ENCODE data around the gene TFCP2L1.

Gene TFCP2L1

DNA sequence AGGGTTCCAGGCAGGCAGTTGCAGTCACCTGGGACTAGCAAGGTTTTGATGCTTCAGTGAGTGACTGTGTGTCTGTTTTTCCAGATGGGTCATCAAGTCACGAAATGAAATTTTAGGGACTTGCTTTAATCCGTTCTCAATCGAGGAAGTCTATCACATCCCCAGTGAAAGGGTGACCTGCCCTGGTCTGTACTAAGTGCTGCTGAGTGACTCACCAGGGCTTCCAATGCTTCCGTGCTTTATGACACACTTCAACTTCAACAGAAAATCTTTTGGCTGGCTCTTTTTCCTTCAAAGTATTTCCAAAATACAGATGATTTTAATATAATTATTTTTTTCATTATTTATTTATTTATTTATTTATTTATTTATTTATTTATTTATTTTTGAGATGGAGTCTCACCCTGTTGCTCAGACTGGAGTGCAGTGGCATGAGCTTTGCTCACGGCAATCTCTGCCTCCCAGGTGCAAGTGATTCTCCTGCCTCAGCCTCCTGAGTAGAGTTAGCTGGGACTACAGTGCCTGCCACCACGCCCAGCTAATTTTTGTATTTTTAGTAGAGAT, 18.4 kb downstream of the TFCP2L1 start:
- DNase-seq (ENCODE audit: low read depth), result no peak

GRCh38 chr2:121263996-121264715, 20.8 kb downstream of the TFCP2L1 start:
- no peak for DNase-seq (ENCODE audit: low read depth)

DNA sequence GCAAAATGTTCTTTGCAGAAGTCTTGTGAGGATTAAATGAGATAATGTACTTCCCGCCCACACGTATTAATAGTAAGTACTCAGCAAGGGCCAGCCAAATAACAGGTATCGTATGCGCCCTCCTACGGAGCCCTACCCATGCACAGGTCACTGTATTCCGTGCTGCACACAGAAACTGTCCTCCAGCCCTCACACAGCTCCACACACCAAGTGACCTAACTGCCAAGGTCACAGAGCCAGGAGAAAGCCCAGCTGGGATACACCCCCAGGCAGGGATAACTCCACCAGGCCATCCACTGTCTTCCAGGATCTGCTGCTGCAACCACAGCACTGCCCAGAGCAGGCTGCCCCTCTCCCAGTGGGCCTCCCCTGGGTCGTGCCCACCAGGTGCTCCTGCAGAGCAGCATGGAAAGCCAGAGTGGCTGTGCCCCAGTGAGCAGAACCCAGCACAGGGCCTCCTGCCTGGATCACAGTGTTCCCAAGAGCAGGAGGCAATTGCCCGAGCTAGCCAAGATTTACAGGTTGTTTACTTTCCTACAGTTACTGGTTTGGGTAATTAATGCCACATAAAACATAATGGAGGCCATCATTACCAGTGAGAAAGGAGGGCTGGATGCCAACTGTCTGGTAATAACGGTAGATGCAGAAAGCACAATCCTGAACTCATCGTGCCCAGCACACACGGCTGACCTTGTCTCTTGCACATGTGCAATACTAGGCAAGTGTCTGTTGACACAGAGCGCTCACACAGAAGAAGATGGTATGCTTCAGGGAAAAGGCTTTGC, 24.4 kb downstream of the TFCP2L1 start:
- DNase-seq (ENCODE audit: low read depth), result no peak

GRCh38 chr2:121258051-121258450, 27.0 kb downstream of the TFCP2L1 start:
- DNase-seq (ENCODE audit: low read depth), result no peak

- DNase-seq (ENCODE audit: low read depth), result no peak
Observed at GRCh38 chr2:121257480-121257840, 27.5 kb downstream of the TFCP2L1 start.

GRCh38 chr2:121256720-121257479, 28.1 kb downstream of the TFCP2L1 start:
- no peak for DNase-seq (ENCODE audit: low read depth)

DNA sequence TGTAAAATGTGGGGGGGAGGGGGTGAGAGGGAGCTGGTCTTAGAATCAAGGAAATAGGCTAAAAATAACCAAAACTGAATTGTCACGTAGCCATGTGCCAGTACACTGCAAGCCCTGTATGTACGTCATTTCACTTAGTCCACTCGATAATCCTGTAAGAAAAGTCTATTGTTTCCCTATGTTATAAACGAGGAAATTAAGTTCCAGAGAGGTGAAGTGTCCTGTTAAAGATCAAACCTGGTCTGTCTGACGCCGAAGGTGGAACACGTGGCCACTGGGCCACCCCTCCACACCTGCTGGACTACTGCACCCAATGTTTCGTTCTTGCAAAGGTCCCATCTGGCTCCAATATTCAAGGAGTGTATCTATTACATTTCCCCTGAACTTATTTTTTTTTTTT, 29.6 kb downstream of the TFCP2L1 start:
- no peak for DNase-seq (ENCODE audit: low read depth)

GRCh38 chr2:121254748-121255147, 30.3 kb downstream of the TFCP2L1 start:
- no peak for DNase-seq (ENCODE audit: low read depth)

DNA sequence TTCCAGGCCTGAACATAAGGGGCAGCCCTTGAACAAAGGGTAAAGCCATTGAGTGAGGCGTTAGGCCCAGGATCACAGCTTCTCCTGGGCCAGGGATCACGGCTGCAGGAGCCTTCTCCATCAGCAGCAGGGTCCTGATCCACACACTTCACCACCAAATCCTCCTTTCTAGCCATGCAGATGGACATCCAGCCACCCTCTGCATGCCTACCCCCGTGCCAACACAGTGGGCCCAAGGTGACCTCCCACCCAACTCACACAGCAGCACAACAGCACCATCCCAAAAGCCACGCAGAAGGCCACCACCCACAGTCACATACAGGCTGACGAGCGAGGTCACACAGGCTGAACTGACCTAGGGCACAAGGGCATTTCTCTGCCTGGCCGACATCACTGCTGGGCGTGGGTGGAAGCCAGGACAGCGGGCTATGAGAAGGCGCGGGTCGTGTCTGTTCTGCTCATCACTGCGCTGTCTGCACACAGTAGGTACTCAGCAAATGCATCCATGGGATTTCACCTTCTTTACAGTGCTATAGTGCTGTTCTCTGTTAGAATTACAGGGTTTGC, 31.2 kb downstream of the TFCP2L1 start:
- DNase-seq (ENCODE audit: low read depth), result no peak

DNA sequence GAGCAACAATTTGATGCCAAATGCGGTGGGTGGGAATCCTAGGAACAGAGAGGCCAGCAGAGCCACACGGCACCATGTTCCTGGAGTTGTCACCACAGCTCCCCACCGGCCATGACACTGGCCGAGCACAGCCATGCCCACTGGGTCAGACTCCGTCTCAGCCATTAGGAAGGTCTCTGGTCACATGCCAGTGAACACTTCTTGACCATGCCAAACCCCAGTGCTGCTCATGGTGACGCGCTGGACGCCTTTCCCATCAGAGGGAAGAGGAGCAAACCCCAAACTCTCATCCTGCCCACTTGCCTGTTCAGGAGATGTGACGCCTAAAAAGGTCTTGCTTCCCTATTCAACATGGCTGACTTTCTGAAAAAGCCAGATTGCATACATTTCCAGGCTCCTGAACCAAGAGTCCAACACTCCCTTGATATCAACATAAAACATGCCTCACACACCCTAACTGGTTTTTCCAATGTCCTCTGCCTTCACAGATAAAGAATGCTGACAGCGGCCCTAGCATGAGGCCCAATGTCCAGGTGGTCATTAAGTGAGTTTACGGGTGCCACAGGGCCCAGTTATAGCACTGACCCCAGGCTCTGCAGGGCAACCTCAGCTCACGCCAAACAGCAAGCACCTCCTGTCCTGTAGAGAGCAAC, 31.9 kb downstream of the TFCP2L1 start:
- no peak for DNase-seq (ENCODE audit: low read depth)

DNA sequence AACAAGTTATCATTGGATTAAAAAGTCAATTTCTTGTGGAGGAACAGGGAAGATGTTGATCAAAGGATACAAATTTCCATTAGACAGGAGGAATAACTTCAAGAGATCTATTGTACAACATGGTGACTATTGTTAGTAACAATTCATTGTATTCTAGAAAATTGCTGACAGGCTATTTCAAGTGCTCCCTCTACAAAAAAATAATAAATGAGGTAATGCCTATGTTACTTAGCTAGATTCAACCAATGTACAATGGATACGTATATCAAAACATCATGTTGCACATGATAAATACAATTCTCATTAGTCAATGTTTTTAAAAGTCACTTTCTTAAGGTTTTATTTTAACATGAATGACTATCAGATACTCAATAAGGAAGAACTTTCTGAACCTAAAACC, 33.5 kb downstream of the TFCP2L1 start:
- DNase-seq (ENCODE audit: low read depth), result no peak

DNA sequence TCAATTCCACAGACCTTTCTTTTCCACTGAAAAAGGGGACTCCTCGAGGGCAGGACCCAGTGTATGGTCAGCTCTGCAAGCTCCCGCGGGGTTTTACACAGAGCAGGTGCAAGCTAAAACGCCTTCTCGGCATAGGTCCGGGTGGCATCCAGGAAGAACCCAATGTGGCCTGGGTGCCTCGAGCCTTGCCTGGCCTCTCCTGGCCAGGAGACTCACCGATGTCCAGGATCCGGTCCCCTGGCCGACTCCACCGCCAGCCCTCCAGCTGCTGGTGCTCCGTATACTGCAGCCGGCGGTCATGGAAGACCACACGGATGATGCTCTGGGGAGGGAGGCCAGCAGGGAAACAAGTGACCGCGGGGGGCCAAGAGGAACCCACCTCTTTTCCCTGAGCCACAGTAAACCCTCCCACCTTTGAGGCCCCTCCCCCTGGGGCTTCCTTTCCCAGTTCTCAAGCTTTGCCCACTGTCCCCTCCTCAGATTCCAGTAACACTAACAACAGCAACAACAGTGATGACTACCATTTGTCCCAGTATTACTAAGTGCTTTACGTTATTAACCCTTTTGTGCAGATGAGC, 36.1 kb downstream of the TFCP2L1 start:
- DNase-seq (ENCODE audit: low read depth), result no peak

GRCh38 chr2:121247971-121248370, 37.0 kb downstream of the TFCP2L1 start:
- DNase-seq (ENCODE audit: low read depth), result no peak

- no peak for DNase-seq (ENCODE audit: low read depth)
Observed at GRCh38 chr2:121247534-121247933, 37.5 kb downstream of the TFCP2L1 start.

DNA sequence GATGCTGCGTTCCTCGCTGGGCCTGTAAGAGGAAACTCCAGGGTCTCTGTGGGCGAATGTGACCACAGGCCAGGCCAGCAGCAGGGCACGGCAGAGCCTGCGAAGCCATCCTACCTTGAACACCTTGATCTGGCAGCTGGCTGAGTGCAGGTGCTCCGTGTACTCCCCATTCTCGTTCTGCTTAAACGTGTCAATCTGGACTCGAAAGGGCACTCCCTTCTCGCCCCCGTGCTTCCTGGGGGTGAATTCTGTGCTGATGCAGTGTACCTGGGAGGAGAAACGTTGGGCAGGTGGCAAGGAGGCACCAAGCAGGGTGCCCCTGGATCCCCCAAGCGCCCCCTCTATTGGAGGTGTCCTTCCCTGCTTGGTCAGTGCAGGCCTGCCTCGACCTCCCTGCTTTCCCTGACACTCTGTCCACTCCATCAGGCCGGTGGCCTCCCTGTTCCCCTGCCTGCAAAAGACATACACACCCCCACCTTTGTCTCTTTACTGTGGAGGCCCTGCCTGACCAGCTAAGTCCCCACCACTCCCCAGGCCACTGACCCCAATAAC, 38.2 kb downstream of the TFCP2L1 start:
- no peak for DNase-seq (ENCODE audit: low read depth)

GRCh38 chr2:121245913-121246312, 39.1 kb downstream of the TFCP2L1 start:
- no peak for DNase-seq (ENCODE audit: low read depth)

GRCh38 chr2:121245120-121245820, 39.7 kb downstream of the TFCP2L1 start:
- DNase-seq (ENCODE audit: low read depth), result no peak

DNA sequence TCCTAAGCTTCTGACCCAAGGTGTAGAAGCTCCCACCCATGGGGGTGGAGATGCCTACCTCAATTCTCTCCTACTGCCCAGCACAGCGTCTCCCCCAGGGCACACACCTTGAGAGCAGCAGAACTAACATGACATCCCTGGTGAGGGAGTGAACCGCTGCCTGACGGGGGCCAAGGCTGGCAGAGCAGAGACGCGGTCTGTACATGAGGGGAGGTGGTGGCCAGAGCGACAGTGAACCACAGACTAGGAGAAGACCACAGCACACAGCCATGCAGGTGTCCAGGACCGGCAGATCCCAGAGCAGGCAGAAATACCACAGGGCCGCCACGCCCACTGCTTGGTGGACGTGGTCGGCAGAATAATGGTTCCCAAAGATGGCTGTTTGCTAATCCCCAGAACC, 40.4 kb downstream of the TFCP2L1 start:
- DNase-seq (ENCODE audit: low read depth), result no peak

- DNase-seq (ENCODE audit: low read depth), result no peak
Observed at GRCh38 chr2:121243821-121244460, 41.1 kb downstream of the TFCP2L1 start.

DNA sequence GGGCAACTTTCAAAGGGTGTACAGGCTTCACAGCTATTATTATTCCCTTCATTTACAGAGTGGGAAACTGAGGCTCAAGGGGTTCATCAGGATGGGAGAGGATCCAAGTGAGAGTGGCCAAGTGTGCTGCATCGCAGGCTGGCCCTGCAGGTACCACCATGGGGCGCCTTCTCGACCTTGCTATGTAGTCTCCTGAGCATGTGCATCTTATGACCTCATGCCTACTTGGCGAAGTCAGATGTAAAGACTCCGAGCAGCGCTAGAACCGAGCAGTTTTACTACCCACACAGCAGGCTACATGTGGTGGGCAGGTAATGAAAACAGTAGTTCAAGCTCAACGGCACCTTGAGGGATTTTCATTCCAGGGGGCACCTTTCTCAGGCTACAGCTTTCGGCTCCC, 42.0 kb downstream of the TFCP2L1 start:
- no peak for DNase-seq (ENCODE audit: low read depth)

Data from activated T-helper 9 cell treated with anti-CD3 and anti-CD28 coated beads, Interleukin-2, amount 50 U/mL, for 16 hours (primary cell).